A673 (cell line): ENCODE measurements around the gene SATL1. TPM values are rescaled to one million over a fixed set of nuclear protein-coding genes. Genes with fewer than 3 reads are reported as not detected.

Experiments used
- BruUV-seq: library from RNA; stranded (reverse); fragments of 400-500 nt; replicated peaks from 2 replicates; lab custom pipeline; 2021; lab: Mats Ljungman, UMichigan
- CTCF ChIA-PET: fragments of 300-600 bp; sonication (Branson Sonifier 250); formaldehyde crosslinking; loops from one replicate; lab custom pipeline; 2022; ENCODE audit warnings: antibody characterized with exemption; lab: Charles Lee
- POLR2A ChIA-PET: fragments of 300-600 bp; sonication (Branson Sonifier 250); formaldehyde crosslinking; loops from one replicate; lab custom pipeline; 2022; ENCODE audit warnings: antibody characterized with exemption; ENCODE audit not compliant: low non-redundant PET; lab: Charles Lee
- DNase-seq: peaks from one replicate; pipeline ENCODE4 v3.0.0-alpha.2; 2015; ENCODE audit warnings: low spot score
- H3K27ac ChIP-seq: fragments of 200-600 bp; sonication (generic); 2 replicates; pipeline ENCODE4 v1.5.1; 2016; ENCODE audit warnings: mixed run types, low read depth, mild to moderate bottlenecking, mixed read lengths, antibody characterized with exemption, low read length; ENCODE audit not compliant: poor library complexity, severe bottlenecking
- H3K27me3 ChIP-seq: fragments of 200-600 bp; sonication (generic); replicated peaks from 2 replicates; pipeline ENCODE4 v1.6.1; 2017; ENCODE audit warnings: mixed run types, low read depth, mild to moderate bottlenecking, mixed read lengths, antibody characterized with exemption, low read length; ENCODE audit not compliant: insufficient read depth, poor library complexity
- H3K36me3 ChIP-seq: fragments of 200-600 bp; sonication (generic); 2 replicates; pipeline ENCODE4 v1.6.1; 2016; ENCODE audit warnings: mixed run types, mild to moderate bottlenecking, mixed read lengths, antibody characterized with exemption, low read length; ENCODE audit not compliant: insufficient read depth, poor library complexity, severe bottlenecking
- H3K4me1 ChIP-seq: fragments of 200-600 bp; sonication (generic); 2 replicates; pipeline ENCODE4 v1.6.1; 2017; ENCODE audit warnings: mixed run types, mild to moderate bottlenecking, mixed read lengths, antibody characterized with exemption, low read length; ENCODE audit not compliant: insufficient read depth, poor library complexity, severe bottlenecking
- H3K4me3 ChIP-seq: fragments of 200-600 bp; sonication (generic); 2 replicates; pipeline ENCODE4 v1.5.1; 2016; ENCODE audit warnings: low read depth, mixed run types, mild to moderate bottlenecking, mixed read lengths, low read length; ENCODE audit not compliant: poor library complexity, severe bottlenecking
- H3K9me3 ChIP-seq: fragments of 200-600 bp; sonication (generic); 2 replicates; pipeline ENCODE4 v1.6.1; 2016; ENCODE audit warnings: mixed run types, low read depth, mild to moderate bottlenecking, mixed read lengths, antibody characterized with exemption, low read length; ENCODE audit not compliant: poor library complexity, severe bottlenecking
- EZH2 ChIP-seq: fragments of 200-600 bp; sonication (generic); IDR thresholded peaks from 2 replicates; pipeline ENCODE4 v1.6.1; 2017; ENCODE audit warnings: borderline replicate concordance, low read depth, mild to moderate bottlenecking, mixed read lengths, antibody characterized with exemption, low read length; ENCODE audit not compliant: poor library complexity, severe bottlenecking
- intact Hi-C: fragments of 100-400 bp; cut with micrococcal nuclease; formaldehyde crosslinking; loops from one replicate; pipeline ENCODE4 v1.10.0; 2022; ENCODE audit not compliant: unreplicated experiment
- total RNA-seq: library from RNA; stranded (reverse); gene quantifications from 2 replicates; pipeline ENCODE4 v1.2.3, GENCODE V29; 2021
- TF ChIP-seq, protein P1 (sequence below): fragments of 300-800, 200-600 bp; sonication (generic); conservative IDR thresholded peaks from 2 replicates; pipeline ENCODE4 v1.5.1; 2017; ENCODE audit warnings: low read depth, mild to moderate bottlenecking, antibody characterized with exemption, low read length, moderate library complexity, mixed read lengths

Gene SATL1
- total RNA-seq, 1 experiment from 2014 or later = 0.13 TPM

DNA sequence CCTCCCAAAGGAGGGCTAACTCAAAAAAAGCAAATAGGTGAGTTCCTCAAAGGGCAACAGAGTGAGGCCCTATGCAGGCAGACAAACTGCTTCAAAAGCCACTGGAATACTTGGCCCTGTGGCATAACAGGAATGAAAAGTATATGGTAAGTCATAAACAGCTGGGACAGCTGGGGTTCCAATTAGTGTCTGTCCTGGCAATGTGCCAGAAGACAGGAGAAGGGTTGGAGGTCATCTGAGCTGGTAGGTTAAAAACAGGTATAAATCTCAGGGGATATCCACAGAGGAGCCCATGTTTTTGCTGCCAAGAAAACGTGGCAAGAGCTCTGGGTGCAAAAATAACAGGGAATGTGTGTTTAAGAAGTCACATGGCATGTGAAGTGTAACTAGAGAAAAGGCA is 128.3 kb downstream of the SATL1 start:
- Histone ChIP-seq H3K4me1 (no peaks in the 10 kb centered on the region), H3K27me3 (no peaks in the 10 kb centered on the region), H3K9me3 (no peaks in the 10 kb centered on the region), H3K27ac (no peak overlapping the region), H3K36me3 (no peaks in the 10 kb centered on the region), H3K4me3 (no peak overlapping the region)
- intact Hi-C loops = no loop called here
- POLR2A ChIA-PET = no interaction called here
- no peak for DNase-seq
- no TSS peak for BruUV-seq
- CTCF ChIA-PET = no interaction called here
- no peak for TF ChIP-seq EZH2
- TF ChIP-seq, protein P1, sequence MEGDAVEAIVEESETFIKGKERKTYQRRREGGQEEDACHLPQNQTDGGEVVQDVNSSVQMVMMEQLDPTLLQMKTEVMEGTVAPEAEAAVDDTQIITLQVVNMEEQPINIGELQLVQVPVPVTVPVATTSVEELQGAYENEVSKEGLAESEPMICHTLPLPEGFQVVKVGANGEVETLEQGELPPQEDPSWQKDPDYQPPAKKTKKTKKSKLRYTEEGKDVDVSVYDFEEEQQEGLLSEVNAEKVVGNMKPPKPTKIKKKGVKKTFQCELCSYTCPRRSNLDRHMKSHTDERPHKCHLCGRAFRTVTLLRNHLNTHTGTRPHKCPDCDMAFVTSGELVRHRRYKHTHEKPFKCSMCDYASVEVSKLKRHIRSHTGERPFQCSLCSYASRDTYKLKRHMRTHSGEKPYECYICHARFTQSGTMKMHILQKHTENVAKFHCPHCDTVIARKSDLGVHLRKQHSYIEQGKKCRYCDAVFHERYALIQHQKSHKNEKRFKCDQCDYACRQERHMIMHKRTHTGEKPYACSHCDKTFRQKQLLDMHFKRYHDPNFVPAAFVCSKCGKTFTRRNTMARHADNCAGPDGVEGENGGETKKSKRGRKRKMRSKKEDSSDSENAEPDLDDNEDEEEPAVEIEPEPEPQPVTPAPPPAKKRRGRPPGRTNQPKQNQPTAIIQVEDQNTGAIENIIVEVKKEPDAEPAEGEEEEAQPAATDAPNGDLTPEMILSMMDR = no peak

DNA sequence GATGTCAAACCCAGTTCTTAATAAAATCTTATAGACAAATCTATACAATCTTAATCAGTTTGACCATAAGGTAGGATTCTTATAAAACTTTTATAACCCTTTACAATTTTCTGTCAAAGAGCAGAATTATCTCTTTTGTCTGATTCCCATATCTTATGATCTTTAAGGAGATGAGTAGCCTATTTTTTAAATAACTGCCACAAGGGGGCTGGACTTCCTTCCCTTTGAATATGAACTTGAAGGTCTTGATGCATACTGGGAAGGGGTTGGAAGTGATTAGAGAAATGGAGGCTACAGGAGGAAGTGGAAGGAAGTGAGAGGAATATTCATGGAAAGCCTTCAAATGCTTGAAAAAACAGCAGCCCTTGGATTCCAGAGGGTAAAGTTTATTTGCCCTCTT is 128.8 kb downstream of the SATL1 start:
- H3K27ac ChIP-seq = no peak overlapping the region
- TF ChIP-seq, protein P1 = peak; percentile 32; the same call in 1 of the 2 replicates
- no peak for TF ChIP-seq EZH2
- H3K36me3 ChIP-seq = no peaks in the 10 kb centered on the region
- DNase-seq = peak; percentile 17
- intact Hi-C loops = no loop called here
- CTCF ChIA-PET = no interaction called here
- H3K27me3 ChIP-seq = no peaks in the 10 kb centered on the region
- BruUV-seq = no TSS peak
- no peaks in the 10 kb centered on the region for H3K4me1 ChIP-seq
- no peak overlapping the region for H3K4me3 ChIP-seq
- POLR2A ChIA-PET = interaction anchor here (0.6 kb wide), 1 partner anchor 50 kb away, joined by 3 read pairs; no protein-coding TSS in a partner anchor
- no peaks in the 10 kb centered on the region for H3K9me3 ChIP-seq

DNA sequence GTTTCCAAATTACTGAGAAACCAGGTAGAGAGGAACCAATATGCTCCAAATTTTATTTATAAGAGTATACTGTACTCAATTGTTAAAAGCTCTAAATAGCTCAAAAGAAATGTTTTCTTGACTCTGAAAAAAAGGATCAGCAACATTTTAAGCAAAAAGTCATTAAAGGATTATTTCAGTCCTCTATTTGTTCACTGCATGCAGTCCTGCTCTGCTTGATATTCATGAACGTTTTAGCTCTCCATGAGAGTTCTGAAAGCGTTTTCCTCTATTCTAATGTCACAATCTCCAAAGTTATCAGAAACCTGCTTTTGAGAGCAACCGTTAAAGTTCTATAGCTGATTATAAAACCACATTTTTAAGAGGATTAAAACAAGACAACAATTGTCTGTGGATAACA is 129.4 kb downstream of the SATL1 start:
- Histone ChIP-seq H3K27ac (no peak overlapping the region), H3K27me3 (no peaks in the 10 kb centered on the region), H3K36me3 (no peaks in the 10 kb centered on the region), H3K9me3 (no peaks in the 10 kb centered on the region), H3K4me1 (no peaks in the 10 kb centered on the region), H3K4me3 (no peak overlapping the region)
- no peak for DNase-seq
- no TSS peak for BruUV-seq
- TF ChIP-seq, protein P1 = no peak
- no peak for TF ChIP-seq EZH2
- intact Hi-C loops = no loop called here
- ChIA-PET CTCF (interaction anchor here (0.5 kb wide), 1 partner anchor 27 kb away, joined by 3 read pairs; no protein-coding TSS in a partner anchor), POLR2A (interaction anchor here (0.6 kb wide), 1 partner anchor 51 kb away, joined by 3 read pairs; no protein-coding TSS in a partner anchor)
